PC-3 (cell line): ENCODE measurements around the gene CD79A.

ENCODE experiments used
- EZH2 ChIP-seq: fragments of 300-600 bp; sonication (generic); IDR thresholded peaks from one replicate; pipeline ENCODE4 v1.6.1; 2017; ENCODE audit warnings: antibody characterized with exemption, mild to moderate bottlenecking, low read length; ENCODE audit not compliant: unreplicated experiment
- EZH2phosphoT487 ChIP-seq: fragments of 300-600 bp; sonication (generic); IDR thresholded peaks from 2 replicates; pipeline ENCODE4 v1.6.1; 2018; ENCODE audit warnings: mild to moderate bottlenecking, antibody characterized with exemption, low read length, borderline replicate concordance
- TF ChIP-seq, protein P1 (sequence below): fragments of 300-600 bp; sonication (generic); conservative IDR thresholded peaks from 2 replicates; pipeline ENCODE4 v1.5.1; 2017; ENCODE audit warnings: antibody characterized with exemption, low read depth, mild to moderate bottlenecking, low read length

DNA sequence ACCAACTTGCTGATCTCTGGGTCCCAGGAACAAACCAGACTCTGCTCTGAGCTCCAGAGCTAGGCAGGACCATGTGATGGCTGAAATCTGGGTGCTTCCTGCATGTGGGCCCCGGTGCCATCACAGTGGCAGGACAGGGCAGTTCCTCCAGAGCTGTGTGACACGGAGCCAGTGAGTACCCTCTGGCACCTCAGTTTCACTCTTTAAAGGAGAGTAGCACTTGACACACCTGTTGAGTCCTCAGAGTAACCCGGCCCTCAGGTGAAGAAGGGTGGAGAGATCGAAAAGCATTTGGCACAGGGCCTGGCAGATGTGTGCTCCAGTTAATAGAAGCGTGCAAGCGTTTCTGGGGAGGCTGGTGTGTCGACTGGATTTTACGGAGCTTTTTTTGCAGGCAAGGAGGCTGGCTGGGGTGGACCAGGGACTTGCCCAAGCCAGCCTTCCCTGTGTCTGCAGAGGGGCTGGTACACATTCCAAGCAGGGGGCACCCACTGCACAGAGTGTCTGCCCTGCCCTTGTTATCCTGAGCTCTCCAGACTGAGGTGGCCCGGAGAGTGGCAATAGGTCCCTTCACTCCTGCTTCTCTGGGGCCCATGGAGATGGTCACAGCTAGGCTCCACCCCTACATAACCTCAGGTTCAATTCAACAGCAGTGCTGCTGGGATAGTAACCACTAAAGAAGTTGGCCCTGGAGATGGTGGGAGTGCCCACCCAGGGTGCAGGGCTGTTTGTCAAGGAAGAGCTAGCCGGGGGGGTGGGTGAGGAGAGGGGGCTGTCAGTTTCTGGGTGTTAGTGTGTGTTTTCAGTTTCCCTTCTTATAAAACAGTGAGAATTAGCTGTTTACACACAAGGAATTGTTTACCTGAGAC is 8.7 kb upstream of the CD79A start:
- TF ChIP-seq, protein P1, sequence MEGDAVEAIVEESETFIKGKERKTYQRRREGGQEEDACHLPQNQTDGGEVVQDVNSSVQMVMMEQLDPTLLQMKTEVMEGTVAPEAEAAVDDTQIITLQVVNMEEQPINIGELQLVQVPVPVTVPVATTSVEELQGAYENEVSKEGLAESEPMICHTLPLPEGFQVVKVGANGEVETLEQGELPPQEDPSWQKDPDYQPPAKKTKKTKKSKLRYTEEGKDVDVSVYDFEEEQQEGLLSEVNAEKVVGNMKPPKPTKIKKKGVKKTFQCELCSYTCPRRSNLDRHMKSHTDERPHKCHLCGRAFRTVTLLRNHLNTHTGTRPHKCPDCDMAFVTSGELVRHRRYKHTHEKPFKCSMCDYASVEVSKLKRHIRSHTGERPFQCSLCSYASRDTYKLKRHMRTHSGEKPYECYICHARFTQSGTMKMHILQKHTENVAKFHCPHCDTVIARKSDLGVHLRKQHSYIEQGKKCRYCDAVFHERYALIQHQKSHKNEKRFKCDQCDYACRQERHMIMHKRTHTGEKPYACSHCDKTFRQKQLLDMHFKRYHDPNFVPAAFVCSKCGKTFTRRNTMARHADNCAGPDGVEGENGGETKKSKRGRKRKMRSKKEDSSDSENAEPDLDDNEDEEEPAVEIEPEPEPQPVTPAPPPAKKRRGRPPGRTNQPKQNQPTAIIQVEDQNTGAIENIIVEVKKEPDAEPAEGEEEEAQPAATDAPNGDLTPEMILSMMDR = no peak
- TF ChIP-seq EZH2 (no peak), EZH2phosphoT487 (no peak)
